Measurements from ENCODE around the gene CDK6.

GRCh38 chr7:92824450-92824849 lies 11.9 kb downstream of the CDK6 start:
- TF ChIP-seq CTCF (IDR thresholded peaks at IDR 0.05; ENCODE audit: low read depth, low read length, missing input control) (no peak), ZBTB33 (IDR thresholded peaks at IDR 0.05) (no peak), REST (IDR thresholded peaks at IDR 0.05) (no peak), MAX (IDR thresholded peaks at IDR 0.05) (no peak), RAD21 (IDR thresholded peaks at IDR 0.05) (no peak), HNF4A (conservative IDR thresholded peaks at IDR 0.05) (no peak), YY1 (IDR thresholded peaks at IDR 0.05) (no peak)

Data from liver (tissue), 3 donors.